Activated T-cell treated with anti-CD3 and anti-CD28 coated beads, Interleukin-2, amount 50 U/mL, for 4 hours (primary cell): ENCODE data around the gene ANKEF1. TPM values are rescaled to one million over a fixed set of nuclear protein-coding genes. Genes with fewer than 3 reads are reported as not detected.

Experiments used
- ATAC-seq, 2 donors: fragments of 200-7000 bp; cut with Tn5 transposase; one replicate each; pipeline ENCODE4 v1.10.0; 2021
- DNase-seq: peaks from one replicate; pipeline ENCODE4 v3.0.0-alpha.2; 2020
- H3K27me3 Mint-ChIP-seq: one replicate; pipeline ENCODE4 v1.8.0; 2021; ENCODE audit warnings: low read depth, mixed read lengths
- H3K36me3 Mint-ChIP-seq: one replicate; pipeline ENCODE4 v1.8.0; 2022; ENCODE audit warnings: mixed read lengths; ENCODE audit not compliant: insufficient read depth
- H3K4me1 Mint-ChIP-seq: one replicate; pipeline ENCODE4 v1.8.0; 2021; ENCODE audit warnings: low read depth, mixed read lengths
- H3K4me3 Mint-ChIP-seq: one replicate; pipeline ENCODE4 v1.8.0; 2021; ENCODE audit warnings: mild to moderate bottlenecking, moderate library complexity, mixed read lengths
- H3K9me3 Mint-ChIP-seq: one replicate; pipeline ENCODE4 v1.8.0; 2021; ENCODE audit warnings: mixed read lengths
- total RNA-seq, 3 donors: library from RNA; stranded (reverse); gene quantifications; one replicate each; pipeline ENCODE4 v1.2.1, GENCODE V29; 2021

ANKEF1 gene
- total RNA-seq, 3 donors from 2014 or later, result 0.30 to 2.3 (median 1.6) TPM

- H3K27me3 Mint-ChIP-seq, result peaks cover 6% of the 10 kb centered on the region
- no peak overlapping the region for H3K4me3 Mint-ChIP-seq
- H3K9me3 Mint-ChIP-seq, result no peaks in the 10 kb centered on the region
- ATAC-seq, result no peak
- no peak for DNase-seq
- H3K4me1 Mint-ChIP-seq, result no peaks in the 10 kb centered on the region
- H3K36me3 Mint-ChIP-seq, result peaks cover 20% of the 10 kb centered on the region
Observed at GRCh38 chr20:10059006-10059405, 24.2 kb downstream of the ANKEF1 start.

GRCh38 chr20:10060226-10060625 lies 25.4 kb downstream of the ANKEF1 start:
- DNase-seq (no peak), ATAC-seq (no peak)
- Mint-ChIP-seq H3K9me3 (no peaks in the 10 kb centered on the region), H3K4me3 (no peak overlapping the region), H3K36me3 (peaks cover 13% of the 10 kb centered on the region), H3K27me3 (peaks cover 12% of the 10 kb centered on the region), H3K4me1 (no peaks in the 10 kb centered on the region)

GRCh38 chr20:10061641-10062040 lies 26.9 kb downstream of the ANKEF1 start:
- H3K4me1 Mint-ChIP-seq, result no peaks in the 10 kb centered on the region
- DNase-seq (no peak), ATAC-seq (no peak)
- H3K36me3 Mint-ChIP-seq, result peaks cover 11% of the 10 kb centered on the region
- no peaks in the 10 kb centered on the region for H3K9me3 Mint-ChIP-seq
- no peak overlapping the region for H3K4me3 Mint-ChIP-seq
- peaks cover 14% of the 10 kb centered on the region for H3K27me3 Mint-ChIP-seq

- Mint-ChIP-seq H3K36me3 (no peaks in the 10 kb centered on the region), H3K9me3 (peaks cover 3% of the 10 kb centered on the region), H3K4me3 (no peak overlapping the region), H3K27me3 (peaks cover 14% of the 10 kb centered on the region), H3K4me1 (no peaks in the 10 kb centered on the region)
- no peak for DNase-seq
- ATAC-seq, result no peak
Observed at GRCh38 chr20:10063482-10063881, 28.7 kb downstream of the ANKEF1 start.

GRCh38 chr20:10064611-10065010 lies 29.8 kb downstream of the ANKEF1 start:
- no peak for ATAC-seq
- Mint-ChIP-seq H3K27me3 (peaks cover 17% of the 10 kb centered on the region), H3K36me3 (no peaks in the 10 kb centered on the region), H3K9me3 (peaks cover 7% of the 10 kb centered on the region), H3K4me1 (no peaks in the 10 kb centered on the region), H3K4me3 (no peak overlapping the region)
- no peak for DNase-seq

- no peaks in the 10 kb centered on the region for H3K36me3 Mint-ChIP-seq
- H3K9me3 Mint-ChIP-seq, result peaks cover 7% of the 10 kb centered on the region
- peaks cover 19% of the 10 kb centered on the region for H3K27me3 Mint-ChIP-seq
- no peak overlapping the region for H3K4me3 Mint-ChIP-seq
- DNase-seq (no peak), ATAC-seq (no peak)
- no peaks in the 10 kb centered on the region for H3K4me1 Mint-ChIP-seq
Observed at GRCh38 chr20:10065154-10065833, 30.5 kb downstream of the ANKEF1 start.

- DNase-seq (no peak), ATAC-seq (no peak)
- H3K4me1 Mint-ChIP-seq, result no peaks in the 10 kb centered on the region
- H3K27me3 Mint-ChIP-seq, result peaks cover 17% of the 10 kb centered on the region
- H3K4me3 Mint-ChIP-seq, result no peak overlapping the region
- peaks cover 7% of the 10 kb centered on the region for H3K9me3 Mint-ChIP-seq
- H3K36me3 Mint-ChIP-seq, result no peaks in the 10 kb centered on the region
Observed at GRCh38 chr20:10067321-10067720, 32.5 kb downstream of the ANKEF1 start.

- Mint-ChIP-seq H3K4me1 (no peaks in the 10 kb centered on the region), H3K27me3 (peaks cover 16% of the 10 kb centered on the region), H3K4me3 (no peak overlapping the region), H3K36me3 (no peaks in the 10 kb centered on the region), H3K9me3 (no peaks in the 10 kb centered on the region)
- DNase-seq, result no peak
- peak in 1 of 2 donors; percentile 40 for ATAC-seq
Observed at GRCh38 chr20:10074513-10074912, 39.7 kb downstream of the ANKEF1 start.

GRCh38 chr20:10075606-10076005 lies 40.8 kb downstream of the ANKEF1 start:
- H3K9me3 Mint-ChIP-seq, result no peaks in the 10 kb centered on the region
- no peaks in the 10 kb centered on the region for H3K36me3 Mint-ChIP-seq
- DNase-seq (no peak), ATAC-seq (no peak)
- H3K4me1 Mint-ChIP-seq, result no peaks in the 10 kb centered on the region
- H3K27me3 Mint-ChIP-seq, result peaks cover 14% of the 10 kb centered on the region
- H3K4me3 Mint-ChIP-seq, result no peak overlapping the region

GRCh38 chr20:10076126-10077080 lies 41.6 kb downstream of the ANKEF1 start:
- Mint-ChIP-seq H3K9me3 (no peaks in the 10 kb centered on the region), H3K27me3 (peaks cover 14% of the 10 kb centered on the region), H3K4me1 (no peaks in the 10 kb centered on the region), H3K4me3 (no peak overlapping the region), H3K36me3 (no peaks in the 10 kb centered on the region)
- DNase-seq (no peak), ATAC-seq (no peak)

- ATAC-seq (no peak), DNase-seq (no peak)
- Mint-ChIP-seq H3K36me3 (no peaks in the 10 kb centered on the region), H3K4me1 (no peaks in the 10 kb centered on the region), H3K27me3 (peaks cover 14% of the 10 kb centered on the region), H3K9me3 (no peaks in the 10 kb centered on the region), H3K4me3 (no peak overlapping the region)
Observed at GRCh38 chr20:10077081-10077471, 42.3 kb downstream of the ANKEF1 start.

- no peaks in the 10 kb centered on the region for H3K9me3 Mint-ChIP-seq
- no peak for ATAC-seq
Observed at GRCh38 chr20:10077886-10078285, 43.1 kb downstream of the ANKEF1 start.

GRCh38 chr20:10078403-10078802 lies 43.6 kb downstream of the ANKEF1 start:
- H3K4me3 Mint-ChIP-seq, result no peak overlapping the region
- no peak for ATAC-seq
- peaks cover 8% of the 10 kb centered on the region for H3K27me3 Mint-ChIP-seq
- no peaks in the 10 kb centered on the region for H3K4me1 Mint-ChIP-seq
- no peaks in the 10 kb centered on the region for H3K36me3 Mint-ChIP-seq
- H3K9me3 Mint-ChIP-seq, result no peaks in the 10 kb centered on the region
- no peak for DNase-seq

More at GRCh38 chr20:10077886-10078285, 43.1 kb downstream of the ANKEF1 start:
- Mint-ChIP-seq H3K27me3 (peaks cover 9% of the 10 kb centered on the region), H3K36me3 (no peaks in the 10 kb centered on the region), H3K4me1 (no peaks in the 10 kb centered on the region), H3K4me3 (no peak overlapping the region)
- DNase-seq, result no peak

GRCh38 chr20:10079964-10080363 lies 45.2 kb downstream of the ANKEF1 start:
- no peaks in the 10 kb centered on the region for H3K9me3 Mint-ChIP-seq
- DNase-seq (no peak), ATAC-seq (no peak)
- H3K4me1 Mint-ChIP-seq, result no peaks in the 10 kb centered on the region
- peaks cover 8% of the 10 kb centered on the region for H3K27me3 Mint-ChIP-seq
- no peak overlapping the region for H3K4me3 Mint-ChIP-seq
- no peaks in the 10 kb centered on the region for H3K36me3 Mint-ChIP-seq

GRCh38 chr20:10080574-10080973 lies 45.8 kb downstream of the ANKEF1 start:
- no peaks in the 10 kb centered on the region for H3K9me3 Mint-ChIP-seq
- peaks cover 5% of the 10 kb centered on the region for H3K27me3 Mint-ChIP-seq
- H3K36me3 Mint-ChIP-seq, result no peaks in the 10 kb centered on the region
- no peaks in the 10 kb centered on the region for H3K4me1 Mint-ChIP-seq
- H3K4me3 Mint-ChIP-seq, result no peak overlapping the region
- ATAC-seq, result no peak
- no peak for DNase-seq
